ENCODE data around the gene PLCE1. TPM values are rescaled to one million over a fixed set of nuclear protein-coding genes. Genes with fewer than 3 reads are reported as not detected.

The PLCE1 gene
- total and polyA plus RNA-seq, 10 donors = 0.55 to 25.2 (median 13.4) TPM

DNA sequence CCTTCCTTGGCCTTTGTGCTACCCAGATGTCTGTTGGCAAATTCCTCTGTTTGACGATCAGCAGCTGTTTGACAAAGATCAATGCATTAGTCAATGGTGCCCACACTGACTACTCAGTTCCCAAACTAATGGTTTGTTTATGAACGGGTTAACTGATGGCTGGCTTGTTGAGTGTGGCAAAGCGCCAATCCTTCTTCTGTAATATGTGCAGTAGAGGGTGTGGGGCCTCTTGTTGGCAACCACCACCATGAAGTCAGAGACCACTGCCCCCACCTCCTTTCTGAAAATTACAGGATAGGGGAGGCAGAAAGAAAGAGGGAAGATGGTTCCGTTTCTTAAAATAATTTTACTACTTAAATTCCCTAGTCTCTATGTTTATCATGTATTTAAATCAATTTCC is 2.6 kb upstream of the PLCE1 start:
- Histone ChIP-seq H3K27me3 (replicated peaks in 1 of 7) (peaks cover 0 to 57% (median 19%) of the 10 kb centered on the region in 7 donors), H3K4me1 (peaks cover 0 to 29% (median 2%) of the 10 kb centered on the region in 6 donors), H3K27ac (no peak overlapping the region), H3K36me3 (no peaks in the 10 kb centered on the region), H3K9me3 (no peaks in the 10 kb centered on the region), H3K4me3 (no peak overlapping the region)
- TF ChIP-seq POLR2A (IDR thresholded peaks at IDR 0.05) (no peak), POLR2AphosphoS5 (IDR thresholded peaks at IDR 0.05) (no peak)
- TF ChIP-seq, protein P1, sequence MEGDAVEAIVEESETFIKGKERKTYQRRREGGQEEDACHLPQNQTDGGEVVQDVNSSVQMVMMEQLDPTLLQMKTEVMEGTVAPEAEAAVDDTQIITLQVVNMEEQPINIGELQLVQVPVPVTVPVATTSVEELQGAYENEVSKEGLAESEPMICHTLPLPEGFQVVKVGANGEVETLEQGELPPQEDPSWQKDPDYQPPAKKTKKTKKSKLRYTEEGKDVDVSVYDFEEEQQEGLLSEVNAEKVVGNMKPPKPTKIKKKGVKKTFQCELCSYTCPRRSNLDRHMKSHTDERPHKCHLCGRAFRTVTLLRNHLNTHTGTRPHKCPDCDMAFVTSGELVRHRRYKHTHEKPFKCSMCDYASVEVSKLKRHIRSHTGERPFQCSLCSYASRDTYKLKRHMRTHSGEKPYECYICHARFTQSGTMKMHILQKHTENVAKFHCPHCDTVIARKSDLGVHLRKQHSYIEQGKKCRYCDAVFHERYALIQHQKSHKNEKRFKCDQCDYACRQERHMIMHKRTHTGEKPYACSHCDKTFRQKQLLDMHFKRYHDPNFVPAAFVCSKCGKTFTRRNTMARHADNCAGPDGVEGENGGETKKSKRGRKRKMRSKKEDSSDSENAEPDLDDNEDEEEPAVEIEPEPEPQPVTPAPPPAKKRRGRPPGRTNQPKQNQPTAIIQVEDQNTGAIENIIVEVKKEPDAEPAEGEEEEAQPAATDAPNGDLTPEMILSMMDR (IDR thresholded peaks at IDR 0.05 in 8 of 11, conservative IDR thresholded peaks at IDR 0.05 in 3 of 11) = no peak
- DNase-seq = no peak
- WGBS, 5 donors = 72 to 84% (median 78%) methylated on average over 4 of the region's 4 CpGs
- intact Hi-C loops (cut with DNase I; ENCODE audit: low total_unique reads) = no loop called here

DNA sequence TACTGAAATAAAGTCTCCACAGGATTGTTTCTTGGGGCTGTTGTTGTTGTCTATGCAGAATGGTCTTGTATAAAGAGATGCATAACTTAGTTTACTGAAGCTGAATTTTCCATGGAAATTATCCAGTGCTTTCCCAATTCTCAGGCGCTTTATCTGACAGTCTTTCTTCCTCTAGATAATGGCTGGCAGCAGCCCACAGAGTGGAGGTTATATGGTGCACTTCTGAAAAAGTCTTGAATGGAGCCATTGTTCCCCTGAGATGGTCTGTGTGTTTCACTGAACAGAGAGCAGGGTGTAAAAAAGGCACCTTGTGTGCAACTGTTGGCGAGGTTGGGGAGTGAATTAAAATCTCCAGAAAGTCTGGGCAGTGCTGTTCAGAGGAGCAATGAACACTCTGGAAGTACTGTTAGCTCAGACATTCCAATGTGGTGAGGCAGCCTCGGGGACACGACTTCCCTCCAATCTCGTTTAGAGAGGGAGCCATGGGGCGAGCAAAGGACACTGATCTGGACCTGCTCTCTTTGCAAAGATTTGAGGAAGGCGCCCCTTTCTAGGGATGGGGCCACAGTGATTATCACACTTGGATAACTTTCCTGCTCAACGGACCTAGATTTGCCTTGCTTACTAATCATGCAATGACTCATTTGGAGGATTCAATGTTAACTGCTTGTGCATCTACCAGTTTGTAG is 2.0 kb upstream of the PLCE1 start:
- DNase-seq = no peak
- Histone ChIP-seq H3K4me1 (peaks cover 0 to 29% (median 2%) of the 10 kb centered on the region in 6 donors), H3K4me3 (no peak overlapping the region), H3K36me3 (no peaks in the 10 kb centered on the region), H3K27ac (peak overlapping the region in 1 of 8 donors; percentile 14), H3K9me3 (no peaks in the 10 kb centered on the region), H3K27me3 (replicated peaks in 1 of 7) (peaks cover 0 to 63% (median 19%) of the 10 kb centered on the region in 7 donors)
- 35 to 60% (median 49%) methylated on average over 8 of the region's 8 CpGs for WGBS, 5 donors
- TF ChIP-seq, protein P1 (IDR thresholded peaks at IDR 0.05 in 8 of 11, conservative IDR thresholded peaks at IDR 0.05 in 3 of 11) = no peak
- TF ChIP-seq POLR2AphosphoS5 (IDR thresholded peaks at IDR 0.05) = peak in 1 of 3 donors; percentile 15
- intact Hi-C loops (cut with DNase I; ENCODE audit: low total_unique reads) = no loop called here

DNA sequence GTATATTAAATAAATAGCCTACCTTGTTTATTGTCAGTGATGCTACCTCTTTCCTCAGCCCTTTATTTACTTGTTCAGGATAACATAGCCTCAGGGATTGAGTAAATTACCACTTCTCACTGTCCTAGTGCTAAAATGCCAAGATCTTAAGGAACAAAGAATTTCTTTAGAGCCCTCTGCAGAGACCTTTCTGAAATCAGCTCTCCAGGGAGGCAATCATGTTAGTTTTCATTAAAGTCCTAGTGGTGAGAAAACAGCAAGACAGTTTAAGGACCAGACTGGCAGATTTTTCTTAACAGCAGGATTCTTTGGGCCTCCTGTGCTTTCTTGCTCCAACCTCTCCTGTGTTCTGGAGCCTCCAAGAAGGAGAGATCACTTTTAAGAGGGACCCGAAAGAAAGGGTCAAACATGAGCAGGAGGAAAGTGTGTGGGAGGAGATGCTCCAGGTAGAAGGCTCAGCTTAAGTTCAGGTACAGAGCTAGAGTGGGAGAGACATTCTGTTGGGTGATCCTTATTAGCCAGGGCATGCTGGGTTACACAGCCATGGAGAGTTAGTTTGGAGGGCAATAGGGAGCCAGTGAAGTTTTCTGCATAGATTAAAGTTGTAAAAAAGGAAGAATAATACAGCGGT is 1.2 kb upstream of the PLCE1 start:
- Histone ChIP-seq H3K4me1 (peaks cover 0 to 29% (median 2%) of the 10 kb centered on the region in 6 donors), H3K27ac (no peak overlapping the region), H3K27me3 (replicated peaks in 1 of 7) (peaks cover 0 to 64% (median 19%) of the 10 kb centered on the region in 7 donors), H3K36me3 (no peaks in the 10 kb centered on the region), H3K9me3 (no peaks in the 10 kb centered on the region), H3K4me3 (no peak overlapping the region)
- intact Hi-C loops (cut with DNase I; ENCODE audit: low total_unique reads) = no loop called here
- WGBS, 5 donors = 72 to 85% (median 75%) methylated on average over 2 of the region's 2 CpGs
- DNase-seq = no peak
- TF ChIP-seq POLR2AphosphoS5 (IDR thresholded peaks at IDR 0.05) = no peak
- no peak for TF ChIP-seq POLR2A (IDR thresholded peaks at IDR 0.05)
- TF ChIP-seq, protein P1 (IDR thresholded peaks at IDR 0.05 in 8 of 11, conservative IDR thresholded peaks at IDR 0.05 in 3 of 11) = no peak

DNA sequence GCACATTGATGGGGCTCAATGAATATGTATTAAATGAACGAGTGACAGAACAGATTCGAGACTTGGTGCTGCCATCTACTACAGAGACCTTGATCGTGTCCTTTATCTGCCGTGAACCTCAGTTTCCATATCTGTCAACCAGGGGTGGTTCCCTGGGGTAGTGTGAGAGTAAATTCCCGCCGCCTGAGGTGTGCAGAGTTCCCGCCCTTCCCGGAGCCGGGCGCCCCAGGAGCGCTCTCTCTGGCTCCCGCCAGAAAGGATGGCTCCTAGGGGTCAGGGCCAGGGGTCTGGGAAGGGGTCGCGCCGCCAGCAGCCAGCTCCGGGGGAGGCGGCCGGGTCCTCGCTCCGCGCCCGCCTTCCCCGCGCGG is 333 bp upstream of the PLCE1 start:
- Histone ChIP-seq H3K4me3 (peak overlapping the region in 6 of 8 donors; percentile 14 to 71 (median 48)), H3K27me3 (replicated peaks in 1 of 7) (peaks cover 0 to 64% (median 19%) of the 10 kb centered on the region in 7 donors), H3K4me1 (peaks cover 0 to 29% (median 2%) of the 10 kb centered on the region in 6 donors), H3K27ac (peak overlapping the region in 4 of 8 donors; percentile 69 to 82 (median 78)), H3K9me3 (no peaks in the 10 kb centered on the region), H3K36me3 (no peaks in the 10 kb centered on the region)
- DNase-seq = no peak
- intact Hi-C loops (cut with DNase I; ENCODE audit: low total_unique reads) = no loop called here
- TF ChIP-seq POLR2AphosphoS5 (IDR thresholded peaks at IDR 0.05) (no peak), POLR2A (IDR thresholded peaks at IDR 0.05) (no peak)
- TF ChIP-seq, protein P1 (IDR thresholded peaks at IDR 0.05 in 8 of 11, conservative IDR thresholded peaks at IDR 0.05 in 3 of 11) = no peak
- 6 to 14% (median 8%) methylated on average over 8 to 25 of the region's 25 CpGs for WGBS, 5 donors
